SU-DHL-6 (cell line): ENCODE results near the gene HCST.

Experiments
- H2AFZ ChIP-seq: fragments of 200-600 bp; sonication (generic); 2 replicates; pipeline ENCODE4 v1.6.1; 2014; ENCODE audit warnings: low read depth, mild to moderate bottlenecking, moderate library complexity, mixed read lengths, antibody characterized with exemption, low read length; ENCODE audit not compliant: severe bottlenecking
- H3F3A ChIP-seq: fragments of 200-600 bp; shearing (Covaris generic); 2 replicates; pipeline ENCODE4 v1.6.0; 2016; ENCODE audit warnings: antibody characterized with exemption, mild to moderate bottlenecking; ENCODE audit not compliant: insufficient read depth
- H3K27ac ChIP-seq: fragments of 200-600 bp; sonication (generic); 2 replicates; pipeline ENCODE4 v1.5.1; 2016; ENCODE audit warnings: low read depth, mild to moderate bottlenecking, low read length, moderate library complexity, mixed read lengths
- H3K27me3 ChIP-seq: fragments of 200-600 bp; sonication (generic), shearing (Covaris generic); 2 replicates; pipeline ENCODE4 v1.6.0; 2014; ENCODE audit warnings: mild to moderate bottlenecking, low read length
- H3K36me3 ChIP-seq: fragments of 200-600 bp; sonication (generic); 2 replicates; pipeline ENCODE4 v1.6.1; 2014; ENCODE audit warnings: mild to moderate bottlenecking, low read length, mixed read lengths
- H3K4me2 ChIP-seq: fragments of 300-600, 200-600 bp; shearing (Covaris generic), sonication (generic); 2 replicates; pipeline ENCODE4 v1.6.0; 2014; ENCODE audit warnings: low read length, low read depth, mild to moderate bottlenecking; ENCODE audit not compliant: poor library complexity, severe bottlenecking
- H3K4me3 ChIP-seq: fragments of 200-600 bp; sonication (generic); 2 replicates; pipeline ENCODE4 v1.5.1; 2014; ENCODE audit warnings: antibody characterized with exemption, low read length, mild to moderate bottlenecking, mixed read lengths; ENCODE audit not compliant: insufficient read depth, poor library complexity, severe bottlenecking
- H3K79me2 ChIP-seq: fragments of 200-600 bp; sonication (generic); 2 replicates; pipeline ENCODE4 v1.6.1; 2014; ENCODE audit warnings: mild to moderate bottlenecking, low read length, moderate library complexity; ENCODE audit not compliant: insufficient read depth
- H3K9ac ChIP-seq: fragments of 200-600 bp; sonication (generic); 2 replicates; pipeline ENCODE4 v1.7.0; 2014; ENCODE audit warnings: mild to moderate bottlenecking, low read length
- H3K9me2 ChIP-seq: fragments of 200-600 bp; sonication (generic); replicated peaks from 2 replicates; pipeline ENCODE4 v1.6.1; 2014; ENCODE audit warnings: low read length; ENCODE audit not compliant: insufficient read depth
- H3K9me3 ChIP-seq: fragments of 200-600 bp; sonication (generic); 2 replicates; pipeline ENCODE4 v1.6.1; 2014; ENCODE audit warnings: low read length, mixed read lengths; ENCODE audit not compliant: insufficient read depth
- H4K20me1 ChIP-seq: fragments of 200-600 bp; sonication (generic); 2 replicates; pipeline ENCODE4 v1.6.1; 2014; ENCODE audit warnings: low read depth, mild to moderate bottlenecking, antibody characterized with exemption, low read length, moderate library complexity, mixed read lengths
- CTCF ChIP-seq: fragments of 200-600 bp; sonication (generic); IDR thresholded peaks from one replicate; pipeline ENCODE4 v1.5.1; 2017; ENCODE audit warnings: antibody characterized with exemption, mild to moderate bottlenecking, low read length, moderate library complexity; ENCODE audit not compliant: insufficient read depth, poor library complexity, severe bottlenecking
- EZH2phosphoT487 ChIP-seq: fragments of 200-600 bp; sonication (generic), shearing (Covaris generic); conservative IDR thresholded peaks from 2 replicates; pipeline ENCODE4 v1.6.1; 2018; ENCODE audit warnings: mild to moderate bottlenecking, antibody characterized with exemption, low read length, moderate library complexity, mixed read lengths

Gene HCST

GRCh38 chr19:35944556-35944955 is 42.2 kb downstream of the HCST start:
- Histone ChIP-seq H2AFZ (no peak overlapping the region), H3K4me3 (no peak overlapping the region), H3K27me3 (no peaks in the 10 kb centered on the region), H3K9me3 (no peaks in the 10 kb centered on the region), H3K36me3 (no peaks in the 10 kb centered on the region), H3K79me2 (no peaks in the 10 kb centered on the region), H4K20me1 (no peaks in the 10 kb centered on the region), H3K27ac (no peak overlapping the region), H3F3A (no peaks in the 10 kb centered on the region), H3K9ac (no peak overlapping the region), H3K4me2 (no peak overlapping the region), H3K9me2 (no peaks in the 10 kb centered on the region)
- TF ChIP-seq EZH2phosphoT487 (no peak), CTCF (no peak)

DNA sequence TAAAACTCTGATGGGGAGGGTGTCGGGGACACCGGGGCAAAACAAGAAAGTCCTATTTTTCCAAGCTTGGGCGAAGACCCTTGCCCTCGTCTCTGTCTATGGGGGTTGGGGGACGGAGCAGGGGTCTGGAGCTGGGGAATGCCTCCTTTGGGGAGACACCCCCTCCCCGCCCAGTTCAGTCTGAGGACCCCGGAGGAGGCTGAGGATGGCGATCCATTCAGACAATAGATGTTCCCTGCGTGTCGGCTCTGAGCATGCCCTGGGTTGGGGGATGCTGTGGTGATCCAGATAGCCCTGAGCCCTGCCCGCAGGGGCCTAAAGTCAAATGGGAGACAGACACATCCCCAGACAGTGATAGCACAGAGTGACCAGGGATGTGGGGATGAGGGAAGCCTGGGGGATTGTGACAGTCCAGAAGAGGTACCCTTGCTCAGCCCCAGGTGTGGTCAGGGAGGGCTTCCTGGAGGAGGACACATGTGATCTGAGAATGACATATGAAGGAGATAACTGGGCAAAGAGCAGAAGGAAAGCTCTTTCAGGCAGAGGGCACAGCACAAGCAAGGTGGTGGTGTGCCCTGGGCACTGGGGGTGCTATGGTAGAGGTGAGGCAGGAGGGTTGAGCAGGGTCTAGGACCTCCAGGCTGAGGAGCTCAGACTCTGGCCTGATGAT is 42.9 kb downstream of the HCST start:
- no peaks in the 10 kb centered on the region for H3F3A ChIP-seq
- no peaks in the 10 kb centered on the region for H3K9me3 ChIP-seq
- no peaks in the 10 kb centered on the region for H3K79me2 ChIP-seq
- no peak for TF ChIP-seq EZH2phosphoT487
- no peak for TF ChIP-seq CTCF
- H4K20me1 ChIP-seq = no peaks in the 10 kb centered on the region
- no peaks in the 10 kb centered on the region for H3K27me3 ChIP-seq
- H3K9me2 ChIP-seq = no peaks in the 10 kb centered on the region
- no peak overlapping the region for H3K27ac ChIP-seq
- H3K36me3 ChIP-seq = no peaks in the 10 kb centered on the region
- H3K4me2 ChIP-seq = no peak overlapping the region
- H3K9ac ChIP-seq = no peak overlapping the region
- H2AFZ ChIP-seq = no peak overlapping the region
- H3K4me3 ChIP-seq = no peak overlapping the region

- Histone ChIP-seq H3K27me3 (no peaks in the 10 kb centered on the region), H3F3A (no peaks in the 10 kb centered on the region), H3K9ac (no peak overlapping the region), H2AFZ (no peak overlapping the region), H3K4me2 (no peak overlapping the region), H3K36me3 (no peaks in the 10 kb centered on the region), H4K20me1 (no peaks in the 10 kb centered on the region), H3K9me2 (no peaks in the 10 kb centered on the region), H3K79me2 (no peaks in the 10 kb centered on the region), H3K27ac (no peak overlapping the region), H3K4me3 (no peak overlapping the region), H3K9me3 (no peaks in the 10 kb centered on the region)
- no peak for TF ChIP-seq EZH2phosphoT487
- no peak for TF ChIP-seq CTCF
These were observed 43.9 kb downstream of the HCST start for GRCh38 chr19:35946203-35946602.
